GM19452 (cell line): ENCODE measurements around the gene LRRN3.

Experiments
- ATAC-seq: cut with Tn5 transposase; IDR thresholded peaks from one replicate; pipeline ENCODE4 v1.9.1; 2021; ENCODE audit not compliant: unreplicated experiment

The LRRN3 gene

DNA sequence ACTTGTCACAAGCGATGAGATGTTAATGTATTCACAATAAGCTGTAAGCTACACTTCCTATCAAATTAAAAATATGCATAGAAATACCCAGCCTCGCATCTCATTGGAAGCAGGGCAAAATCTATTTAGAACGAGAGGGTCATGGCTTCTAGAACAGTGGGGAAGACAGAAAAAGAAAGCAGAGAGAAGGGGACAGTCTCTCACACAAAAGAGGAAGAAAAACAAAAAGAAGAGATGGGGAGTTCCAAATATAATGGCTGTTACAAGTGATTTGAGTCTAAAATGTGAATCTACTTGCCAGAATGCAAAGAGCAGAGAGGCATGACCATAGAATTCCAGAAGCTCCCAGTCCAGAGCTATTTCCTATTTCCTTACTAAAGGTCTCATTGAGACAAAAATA lies 13.8 kb downstream of the LRRN3 start:
- ATAC-seq: no peak

- no peak for ATAC-seq
Measured at GRCh38 chr7:111105269-111105668, 14.3 kb downstream of the LRRN3 start.

DNA sequence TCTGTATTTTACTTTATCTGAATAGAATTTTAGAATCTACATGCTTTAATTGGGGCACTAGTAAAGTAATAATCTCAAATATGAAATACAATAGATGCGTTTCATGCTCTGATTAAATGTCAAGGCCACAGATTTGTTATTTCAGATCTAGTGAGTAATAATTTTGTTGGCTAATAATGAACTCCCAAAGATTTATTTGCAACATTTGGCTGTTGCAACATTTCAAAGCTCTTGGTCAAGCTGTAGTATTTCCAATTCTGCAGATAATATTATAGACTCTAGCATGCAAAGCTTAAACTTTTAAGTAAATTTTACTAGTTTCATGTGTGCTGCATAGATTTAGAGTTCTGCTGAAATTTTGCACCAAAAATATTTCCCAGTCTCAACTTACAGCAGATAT lies 16.7 kb downstream of the LRRN3 start:
- no peak for ATAC-seq

DNA sequence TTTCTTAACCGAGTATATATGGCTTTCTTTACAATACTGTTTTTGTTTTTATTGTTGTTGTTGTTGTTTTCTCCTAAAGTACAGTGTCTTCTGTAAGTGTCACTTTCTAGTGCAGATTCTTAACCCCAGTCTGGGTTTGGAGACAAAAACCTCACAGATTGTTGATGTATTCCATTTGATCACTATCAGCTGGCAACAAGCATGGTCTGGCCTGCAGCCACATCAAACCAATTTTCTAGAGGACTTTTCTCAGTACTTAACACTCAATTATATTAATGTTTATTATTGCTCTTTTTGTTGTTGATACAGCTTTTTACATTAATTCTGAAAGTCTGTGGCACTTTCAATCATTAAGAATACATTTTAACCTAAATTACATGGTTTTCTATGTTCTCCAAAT lies 17.1 kb downstream of the LRRN3 start:
- no peak for ATAC-seq

DNA sequence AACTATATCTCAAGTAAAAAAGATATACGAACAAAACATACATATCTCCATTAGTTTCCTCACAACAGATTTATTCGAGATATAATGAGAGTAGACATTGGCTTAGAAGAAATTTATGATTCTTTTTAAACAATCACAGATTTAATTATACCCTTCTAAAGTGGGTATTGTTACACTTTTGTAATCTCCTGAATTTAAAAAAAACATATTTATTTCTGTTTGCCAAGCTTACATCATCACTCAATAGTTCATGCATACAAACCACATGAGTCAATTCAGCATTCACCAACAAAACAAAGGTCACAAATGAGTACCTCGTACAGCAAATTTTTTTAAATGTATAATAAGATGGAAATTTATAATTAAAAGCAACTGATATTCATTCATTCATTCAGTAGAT lies 17.6 kb downstream of the LRRN3 start:
- ATAC-seq: no peak

GRCh38 chr7:111112439-111112838 lies 21.5 kb downstream of the LRRN3 start:
- no peak for ATAC-seq

GRCh38 chr7:111113263-111114017 lies 22.5 kb downstream of the LRRN3 start:
- no peak for ATAC-seq

- ATAC-seq: no peak
Measured at GRCh38 chr7:111115966-111116365, 25.0 kb downstream of the LRRN3 start.

GRCh38 chr7:111126987-111127386 lies 36.1 kb downstream of the LRRN3 start:
- no peak for ATAC-seq

- no peak for ATAC-seq
Measured at GRCh38 chr7:111129435-111129834, 38.5 kb downstream of the LRRN3 start.

- ATAC-seq: no peak
Measured at GRCh38 chr7:111132833-111133232, 41.9 kb downstream of the LRRN3 start.

DNA sequence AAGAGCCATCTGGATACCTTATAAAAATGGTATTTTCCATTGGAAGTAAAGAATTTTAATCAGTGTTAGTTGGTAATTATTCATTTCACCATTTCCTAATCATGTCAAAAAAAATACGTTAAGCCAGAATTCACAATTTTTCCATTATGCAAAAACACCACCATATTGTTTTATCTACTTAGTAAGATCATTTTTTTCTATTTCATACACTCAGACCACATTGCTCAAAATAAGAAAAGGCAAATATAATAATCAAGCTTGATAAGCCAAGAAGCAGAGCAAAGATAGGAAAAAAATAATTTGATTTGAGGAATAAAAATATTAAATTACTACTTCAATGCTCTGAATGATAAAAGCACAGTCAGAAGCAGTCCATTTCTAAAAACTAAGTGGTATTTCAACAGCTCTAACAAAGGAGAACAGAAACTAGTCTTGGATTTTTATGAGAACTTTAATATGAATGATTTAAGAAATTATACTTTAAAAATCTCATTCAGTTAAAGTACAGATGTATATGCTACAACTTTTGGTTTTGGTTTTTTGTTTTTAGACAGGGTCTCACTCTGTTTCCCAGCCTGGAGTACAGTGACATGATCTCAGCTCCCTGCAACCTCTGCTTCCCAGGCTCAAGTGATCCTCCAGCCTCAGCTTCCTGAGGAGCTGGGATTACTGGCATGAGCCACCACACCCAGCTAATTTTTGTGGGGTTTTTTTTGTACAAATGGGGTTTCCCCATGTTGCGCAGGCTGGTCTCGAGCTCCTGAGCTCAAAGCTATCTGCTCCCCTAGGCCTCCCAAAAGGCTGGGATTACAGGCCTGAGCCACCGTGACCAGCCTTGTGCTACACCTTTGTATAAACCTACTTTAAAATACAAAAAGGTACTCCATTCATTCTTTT lies 46.6 kb downstream of the LRRN3 start:
- peak; percentile 71 for ATAC-seq

GRCh38 chr7:111138193-111138569 lies 47.3 kb downstream of the LRRN3 start:
- peak; percentile 95 for ATAC-seq

DNA sequence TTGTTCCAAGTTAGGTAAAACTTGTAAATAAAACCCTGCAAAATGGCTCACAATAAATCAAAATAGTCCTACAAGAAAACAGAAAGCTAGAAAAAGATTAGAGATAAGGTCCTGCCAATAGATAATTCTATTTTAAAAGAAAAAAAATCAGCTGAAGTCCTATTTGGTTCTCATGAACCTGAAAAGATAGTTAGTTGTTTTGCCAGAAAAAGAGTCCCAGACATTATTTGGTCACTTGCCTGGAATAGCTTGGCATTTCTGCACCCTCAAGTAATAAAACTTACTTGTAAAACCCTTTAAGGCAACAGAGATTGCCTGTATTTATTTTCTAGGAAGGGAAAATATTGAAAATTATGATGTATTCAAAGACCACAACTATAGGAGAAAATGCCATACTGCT lies 47.7 kb downstream of the LRRN3 start:
- ATAC-seq: no peak

DNA sequence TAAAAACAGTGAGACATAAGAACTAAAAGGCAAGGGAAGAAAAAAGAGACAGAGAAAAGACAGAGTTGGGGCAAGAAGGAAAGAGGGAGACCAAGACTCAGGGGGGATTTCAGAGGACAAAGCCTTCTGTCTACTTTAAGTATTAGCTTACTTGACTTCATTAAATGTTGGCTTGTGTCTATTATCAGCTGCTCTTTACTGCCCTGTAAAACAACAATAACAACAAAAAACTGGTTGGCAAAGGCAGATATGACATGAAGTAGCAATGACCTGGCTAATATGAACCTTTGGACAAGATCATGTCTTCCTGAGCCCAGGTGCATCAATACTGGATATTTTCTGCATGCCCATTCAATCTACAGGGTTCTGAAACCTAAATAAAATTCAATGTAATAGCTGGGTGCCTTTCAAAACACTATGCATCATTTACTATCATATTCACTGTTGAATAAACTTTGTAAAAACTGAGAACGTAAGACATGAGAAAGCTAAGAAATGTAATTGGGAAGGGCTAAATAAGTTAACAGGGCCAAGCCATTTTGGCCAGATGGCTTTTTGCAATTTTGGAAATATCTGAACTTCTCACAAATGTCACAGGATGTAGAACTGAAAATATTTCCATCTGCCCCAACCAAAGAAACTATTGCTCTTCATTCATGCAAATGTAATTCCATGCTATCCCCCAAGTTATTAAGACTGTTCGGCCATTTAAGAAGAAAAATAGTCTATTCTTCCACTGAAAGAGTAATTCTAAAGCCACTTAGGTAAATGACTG lies 49.4 kb downstream of the LRRN3 start:
- no peak for ATAC-seq

DNA sequence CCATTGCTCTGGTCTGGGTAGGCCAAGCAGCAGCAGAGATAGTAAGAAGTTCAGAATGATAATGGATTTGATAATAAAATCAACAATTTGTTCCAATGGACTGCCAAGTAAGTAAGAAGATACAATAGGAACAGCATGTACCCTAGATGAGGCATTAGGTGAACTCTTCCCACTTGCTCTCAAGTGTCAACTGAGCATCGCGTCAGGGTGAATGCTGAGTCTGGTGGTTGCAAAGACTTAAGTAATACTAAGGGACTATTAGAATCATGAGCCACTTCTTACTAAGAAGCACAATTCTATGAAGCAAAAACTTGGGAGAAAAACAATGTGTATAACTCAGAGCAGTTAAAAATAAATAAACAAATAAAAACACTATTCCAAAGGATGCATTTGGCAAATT lies 54.5 kb downstream of the LRRN3 start:
- no peak for ATAC-seq

DNA sequence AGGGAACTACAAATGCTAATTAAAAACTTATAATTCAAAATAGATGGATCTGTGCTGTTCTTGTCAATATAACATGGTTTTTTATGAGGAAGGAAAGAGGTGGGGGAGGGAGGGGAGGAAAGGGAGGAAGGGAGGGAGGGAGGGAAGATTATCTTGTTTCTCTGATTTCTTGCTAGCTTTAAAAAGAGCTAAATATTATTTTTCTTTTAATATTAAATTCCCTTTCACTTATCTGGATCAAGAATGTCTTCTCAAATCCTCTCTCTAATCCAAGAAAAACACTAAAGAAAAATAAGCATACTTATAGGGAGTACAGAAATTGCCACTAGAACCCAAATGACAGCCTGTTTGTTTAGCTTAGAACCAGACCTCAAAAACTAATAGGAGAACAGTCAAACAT lies 55.2 kb downstream of the LRRN3 start:
- no peak for ATAC-seq

- ATAC-seq: no peak
Measured at GRCh38 chr7:111147708-111148533, 57.0 kb downstream of the LRRN3 start.

DNA sequence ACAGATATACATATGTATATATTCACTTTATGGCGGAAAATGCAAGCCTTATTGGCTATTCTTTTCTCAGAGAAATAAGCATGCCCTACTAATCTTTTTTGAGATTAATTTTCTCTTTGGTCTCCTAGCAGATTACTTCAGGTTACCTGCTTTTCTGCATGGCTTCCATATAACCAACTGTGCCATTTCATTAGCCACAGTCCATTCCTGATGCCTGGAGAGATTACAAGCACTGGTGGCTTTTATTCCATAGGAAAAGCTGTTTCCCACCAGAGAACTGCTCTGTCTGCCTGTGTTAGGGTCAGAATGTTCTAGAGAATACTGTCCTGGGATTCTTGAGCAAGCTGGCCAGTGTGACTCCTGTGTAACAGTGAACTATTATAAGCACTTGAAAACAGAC lies 59.8 kb downstream of the LRRN3 start:
- no peak for ATAC-seq

DNA sequence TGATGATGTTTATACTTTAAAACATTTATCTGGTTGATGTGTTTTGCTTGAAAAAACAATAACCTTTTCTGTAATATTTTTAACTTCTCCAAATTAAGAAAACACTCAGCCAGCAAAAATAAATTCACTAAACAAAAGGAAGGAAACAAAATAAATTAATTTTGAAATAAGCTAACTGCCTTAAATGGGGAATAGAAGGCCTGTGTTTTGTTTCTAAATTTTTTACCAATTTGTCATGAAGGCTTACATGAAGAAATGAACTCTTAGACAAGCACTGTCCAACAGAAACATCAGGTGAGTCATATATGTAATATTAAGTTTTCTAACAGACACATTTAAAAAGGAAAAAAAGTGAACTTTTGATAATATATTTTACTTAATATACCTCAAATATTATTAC lies 68.5 kb downstream of the LRRN3 start:
- no peak for ATAC-seq

- no peak for ATAC-seq
Measured at GRCh38 chr7:111160297-111160696, 69.4 kb downstream of the LRRN3 start.
